GM19240 (cell line): Measurements from ENCODE around the gene NPAS3.

Source experiments
- DNase-seq: peaks from one replicate; pipeline ENCODE4 v3.0.0; 2011; ENCODE audit warnings: low spot score; ENCODE audit not compliant: insufficient read length

The NPAS3 gene

DNA sequence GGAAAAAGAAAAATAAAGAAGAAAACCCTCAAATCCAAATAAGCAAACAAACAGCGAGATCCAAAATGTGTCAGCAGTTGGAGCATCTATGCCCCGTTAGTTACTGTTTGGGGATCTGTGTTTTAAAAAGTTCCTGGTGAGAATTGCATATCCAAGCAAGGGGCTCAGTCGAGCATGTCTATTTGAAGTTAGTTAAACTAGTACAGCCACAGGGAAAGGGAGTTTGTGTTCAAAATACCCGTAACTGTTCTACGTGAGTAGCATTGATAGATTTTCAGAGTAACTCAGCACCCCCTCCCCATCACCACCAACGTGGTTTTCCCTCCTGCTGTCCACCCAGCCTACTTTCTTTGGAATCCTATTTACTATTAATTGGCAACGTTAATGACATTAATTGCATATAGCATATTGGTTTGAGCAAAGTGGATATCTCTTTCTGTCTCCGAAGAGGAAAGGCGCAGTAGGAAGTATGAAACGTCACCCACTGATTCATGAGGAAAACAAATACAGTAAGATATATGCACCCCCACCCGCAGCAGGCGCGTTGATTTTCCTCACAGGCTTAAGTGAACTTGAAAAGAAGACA lies 1.5 kb downstream of the NPAS3 start:
- no peak for DNase-seq

DNA sequence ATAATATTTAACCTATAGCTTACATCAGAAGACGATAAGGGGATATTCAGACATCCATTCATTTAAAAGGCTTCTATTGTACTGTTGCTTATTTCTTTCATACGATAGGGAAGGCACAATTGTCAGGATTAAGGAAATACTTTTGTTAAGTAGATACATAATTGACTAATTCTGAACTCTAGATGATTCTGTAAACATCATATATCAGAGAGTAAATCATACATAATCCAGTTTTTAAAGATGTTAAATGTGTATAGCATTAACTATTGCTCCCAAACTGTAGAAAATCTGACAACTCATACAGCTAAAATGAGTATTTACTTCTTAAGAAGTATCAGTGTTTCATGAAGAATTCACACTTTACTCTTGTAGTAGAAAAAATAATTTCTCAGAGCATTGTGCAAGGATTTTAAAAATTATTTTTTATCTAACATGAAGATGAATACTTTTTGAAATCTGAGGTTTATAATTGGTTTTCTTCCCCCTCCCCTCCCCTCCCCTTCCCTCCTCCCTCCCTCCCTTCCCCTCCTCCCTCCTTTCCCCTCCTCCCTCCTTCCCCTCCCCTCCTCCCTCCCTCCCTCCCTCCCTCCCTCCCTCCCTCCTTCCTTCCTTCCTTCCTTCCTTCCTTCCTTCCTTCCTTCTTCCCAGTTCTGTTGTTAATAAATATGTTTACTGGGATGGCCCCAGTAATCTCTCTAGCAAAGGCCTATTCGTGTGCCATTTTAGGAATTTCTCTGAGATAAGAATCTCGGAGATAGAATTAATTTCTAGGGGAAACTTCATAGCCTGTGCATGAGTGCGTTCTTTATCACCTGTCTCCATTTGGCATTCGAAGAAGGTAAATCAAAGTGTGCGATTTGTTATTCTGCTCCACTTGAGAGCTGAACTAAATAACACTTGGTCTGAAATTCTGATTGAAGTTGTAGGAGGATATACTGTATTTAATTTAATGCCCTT lies 2.3 kb downstream of the NPAS3 start:
- no peak for DNase-seq

DNA sequence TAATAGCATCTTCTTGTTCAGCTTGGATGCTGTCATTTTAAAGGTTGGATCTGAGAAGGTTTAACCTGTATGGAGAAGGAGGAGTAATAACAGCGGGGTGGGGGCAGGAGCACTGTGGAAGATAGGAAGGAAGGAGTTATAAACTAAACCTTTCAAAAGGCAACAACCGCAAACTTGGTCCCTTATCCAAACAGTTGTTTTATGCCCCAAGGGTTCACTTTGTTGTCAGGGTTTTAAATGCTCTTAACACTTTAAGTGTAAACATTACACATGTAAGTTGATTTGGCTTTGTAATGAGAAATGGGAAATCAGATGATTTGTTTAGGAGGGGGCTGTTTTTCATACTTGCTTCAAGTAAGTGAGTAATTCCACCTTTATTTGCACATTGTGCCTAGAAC lies 3.0 kb downstream of the NPAS3 start:
- no peak for DNase-seq

DNA sequence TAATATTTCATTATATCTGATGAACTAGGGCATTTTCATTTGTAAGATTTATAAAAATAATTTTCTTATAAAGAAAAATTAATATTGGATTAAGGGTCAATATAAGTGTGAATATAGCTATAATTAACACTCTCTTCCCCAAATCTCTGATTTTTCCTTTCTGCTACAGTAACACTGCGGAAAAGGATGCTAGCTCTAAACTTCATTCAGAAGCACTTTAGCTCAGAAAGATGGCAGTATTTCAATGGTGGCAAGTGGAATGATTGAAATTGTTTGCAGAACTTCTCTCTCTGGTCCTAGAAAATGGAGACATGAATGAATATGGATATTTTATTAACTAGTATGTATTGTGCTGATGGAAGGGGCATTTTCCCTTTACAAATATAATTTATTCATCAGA lies 8.4 kb downstream of the NPAS3 start:
- no peak for DNase-seq

DNA sequence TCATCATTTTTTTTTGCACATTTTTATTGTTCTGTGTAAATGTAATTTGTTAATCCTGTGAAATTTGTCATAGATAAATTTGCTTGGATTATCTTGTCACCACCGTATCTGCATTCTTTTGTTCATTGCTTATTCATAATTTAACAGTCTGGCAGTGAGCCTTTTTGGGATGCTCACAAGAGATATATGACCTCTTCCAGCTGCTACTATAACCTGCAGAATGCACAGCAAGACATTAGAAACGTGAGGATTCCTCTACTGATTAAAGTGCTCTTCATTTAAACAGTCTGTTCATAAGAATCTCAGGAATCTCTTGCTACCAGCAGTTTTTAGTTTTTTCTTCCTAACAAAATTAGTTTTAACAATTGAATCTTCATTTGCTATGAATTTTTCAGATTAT lies 9.1 kb downstream of the NPAS3 start:
- no peak for DNase-seq

DNA sequence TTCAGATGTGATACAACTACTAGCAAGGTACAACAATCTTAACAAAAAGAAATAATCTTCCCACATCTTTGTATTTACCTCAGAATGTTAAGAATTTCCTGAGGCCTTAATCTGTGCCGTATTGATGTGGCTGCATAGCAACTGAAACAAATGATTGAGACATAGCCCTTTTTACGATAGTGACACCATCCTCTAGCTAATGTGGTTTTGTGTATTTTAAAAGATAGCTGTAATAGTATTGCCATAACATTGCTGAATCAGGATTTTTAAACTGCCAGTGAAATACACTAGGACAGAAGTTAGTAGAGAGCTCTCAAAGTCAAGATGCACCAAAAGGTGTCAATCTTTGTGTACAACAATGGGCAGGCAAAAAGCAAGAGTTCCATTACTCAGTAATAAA lies 11.9 kb downstream of the NPAS3 start:
- no peak for DNase-seq

DNA sequence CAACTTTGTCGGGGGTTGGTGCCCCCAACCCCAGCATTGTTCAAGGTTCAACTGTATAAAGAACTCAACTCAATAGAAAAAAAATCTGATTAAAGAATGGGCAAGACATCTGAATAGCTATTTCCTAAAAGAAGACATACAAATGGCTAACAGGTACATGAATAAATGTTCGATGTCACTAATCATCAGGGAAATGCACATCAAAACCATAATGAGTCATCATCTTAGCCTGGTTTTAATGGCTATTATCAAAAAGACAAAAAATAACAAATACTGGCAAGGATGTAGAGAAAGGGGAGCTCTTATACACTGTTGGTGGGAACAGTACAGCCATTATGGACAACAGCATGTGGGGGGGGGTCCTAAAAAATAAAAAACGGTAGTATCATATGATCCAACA lies 28.7 kb downstream of the NPAS3 start:
- DNase-seq = no peak

DNA sequence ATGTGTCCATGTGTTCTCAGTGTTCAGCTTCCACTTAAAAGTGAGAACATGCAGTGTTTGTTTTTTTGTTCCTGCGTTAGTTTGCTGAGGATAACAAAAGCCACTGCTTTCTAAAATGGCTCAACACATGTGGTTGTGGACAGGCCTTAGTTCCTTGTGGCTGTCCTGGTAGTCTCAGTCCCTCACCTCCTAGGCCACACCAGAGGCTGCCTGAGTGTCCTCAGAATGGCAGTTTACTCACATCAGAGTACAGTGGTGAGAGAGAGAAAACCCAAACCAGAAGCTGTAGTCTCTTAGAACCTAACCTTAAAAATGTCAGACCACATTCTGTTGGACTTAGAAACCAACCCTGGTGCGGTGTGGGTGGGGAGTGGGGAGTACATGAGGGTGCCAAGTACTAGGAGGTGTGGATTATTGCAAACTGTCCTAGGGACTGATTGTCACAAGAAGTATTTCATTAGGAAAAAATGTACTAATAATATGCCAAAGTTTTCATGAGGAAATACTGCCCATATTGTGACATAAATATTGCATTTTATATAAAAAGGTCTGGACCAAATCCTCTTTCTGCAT lies 30.4 kb downstream of the NPAS3 start:
- DNase-seq = no peak

DNA sequence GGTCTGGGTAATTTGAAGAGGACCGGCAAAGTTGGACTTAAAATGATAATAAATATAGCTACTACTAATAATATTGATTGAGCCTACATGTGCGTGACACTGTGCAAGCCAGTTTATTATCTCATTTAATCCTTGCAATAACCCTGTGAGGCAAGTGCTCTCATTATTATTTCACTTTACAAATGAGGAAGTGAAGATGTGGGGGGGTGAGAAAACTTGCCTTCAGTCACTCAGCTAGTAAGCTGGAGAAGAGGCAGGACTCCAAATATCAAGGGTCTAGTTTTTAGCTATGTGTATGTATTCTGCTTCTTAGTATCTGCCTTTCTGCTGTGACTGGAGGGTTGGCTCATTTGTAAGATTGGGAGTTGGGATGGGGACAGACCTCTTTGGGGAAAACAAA lies 39.2 kb downstream of the NPAS3 start:
- no peak for DNase-seq

DNA sequence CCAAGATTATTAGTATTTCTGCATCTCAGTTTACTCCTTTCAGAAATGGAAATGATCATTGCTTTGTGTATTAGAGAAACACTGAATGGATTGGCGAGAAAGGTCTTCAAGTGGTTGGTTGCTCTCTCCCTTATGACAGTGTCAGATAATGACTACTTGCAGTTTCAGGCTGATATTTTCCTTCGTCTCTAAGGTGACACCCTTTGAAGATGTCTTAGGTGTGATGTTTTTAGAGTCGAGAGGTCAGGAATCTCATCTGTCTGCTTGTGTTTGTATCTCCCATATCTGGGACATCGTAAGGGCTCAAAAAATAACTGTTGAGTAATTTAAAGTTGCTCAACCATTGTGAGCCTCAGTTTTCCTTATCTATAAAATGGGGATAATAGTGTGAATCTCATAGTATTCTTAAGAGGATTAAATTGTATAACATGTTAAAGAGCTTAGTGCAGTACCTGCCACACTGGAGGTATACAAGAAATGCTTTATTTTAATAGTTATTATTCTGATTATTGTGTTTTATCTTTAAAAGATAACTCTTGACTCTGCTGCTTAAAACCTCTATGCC lies 40.1 kb downstream of the NPAS3 start:
- no peak for DNase-seq

DNA sequence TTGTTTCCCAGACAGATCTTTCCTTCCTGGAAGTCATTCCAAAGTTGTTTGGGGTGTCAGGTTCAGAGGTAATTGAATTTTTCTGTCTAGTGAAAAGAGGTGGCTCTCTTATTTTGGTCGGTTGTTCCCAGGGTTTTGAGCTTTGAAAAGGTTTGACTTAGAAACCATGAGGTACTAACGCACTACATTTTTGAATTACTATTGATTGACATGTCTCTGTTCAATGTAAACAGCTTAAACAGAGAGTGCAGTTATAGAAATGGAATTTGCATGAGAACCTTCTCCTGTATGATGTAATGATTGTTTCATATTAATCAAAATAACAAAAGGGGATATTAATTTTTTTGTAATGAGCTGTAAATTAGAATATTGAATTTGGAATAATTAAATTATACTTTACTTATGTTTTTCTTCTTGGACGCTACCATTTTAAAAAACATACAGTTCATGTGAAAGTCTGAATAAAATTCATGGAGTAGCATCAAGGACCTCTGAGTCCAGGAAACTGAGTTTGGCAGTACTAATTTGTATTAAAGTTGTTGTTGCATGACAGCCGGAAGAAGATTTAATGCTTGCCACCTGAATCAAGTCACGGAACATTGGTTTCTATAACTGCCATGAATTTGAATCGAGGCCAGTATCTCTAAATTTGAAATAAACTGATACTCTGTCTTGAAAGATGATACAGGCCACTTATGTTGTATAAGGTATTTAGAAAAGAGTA lies 41.7 kb downstream of the NPAS3 start:
- no peak for DNase-seq

DNA sequence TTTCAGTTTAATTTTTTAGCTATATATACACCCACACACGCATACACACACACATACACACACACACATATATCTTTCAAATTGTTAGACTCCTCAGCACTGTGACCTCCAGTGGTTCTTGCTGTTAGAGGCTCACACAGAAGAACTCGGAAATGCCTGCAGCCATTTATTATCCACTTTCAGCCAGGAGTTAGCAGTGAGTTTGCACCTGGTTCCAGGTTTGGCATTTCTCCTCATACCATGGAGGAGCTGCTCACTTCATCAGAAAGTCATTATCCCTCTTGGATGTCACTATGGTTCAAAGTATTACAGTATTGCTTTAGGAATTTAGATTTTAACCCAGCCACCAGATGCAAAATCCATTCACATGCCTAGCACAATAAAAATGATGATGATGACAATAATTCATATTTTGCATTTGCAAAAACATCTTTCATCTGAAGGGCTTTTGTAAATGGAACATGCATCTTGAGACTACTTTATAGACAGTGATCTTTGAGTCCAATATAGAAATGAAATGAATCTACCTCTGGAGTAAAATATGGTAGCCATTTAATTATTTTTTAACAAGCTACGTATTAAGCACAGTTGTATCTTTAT lies 42.3 kb downstream of the NPAS3 start:
- no peak for DNase-seq

DNA sequence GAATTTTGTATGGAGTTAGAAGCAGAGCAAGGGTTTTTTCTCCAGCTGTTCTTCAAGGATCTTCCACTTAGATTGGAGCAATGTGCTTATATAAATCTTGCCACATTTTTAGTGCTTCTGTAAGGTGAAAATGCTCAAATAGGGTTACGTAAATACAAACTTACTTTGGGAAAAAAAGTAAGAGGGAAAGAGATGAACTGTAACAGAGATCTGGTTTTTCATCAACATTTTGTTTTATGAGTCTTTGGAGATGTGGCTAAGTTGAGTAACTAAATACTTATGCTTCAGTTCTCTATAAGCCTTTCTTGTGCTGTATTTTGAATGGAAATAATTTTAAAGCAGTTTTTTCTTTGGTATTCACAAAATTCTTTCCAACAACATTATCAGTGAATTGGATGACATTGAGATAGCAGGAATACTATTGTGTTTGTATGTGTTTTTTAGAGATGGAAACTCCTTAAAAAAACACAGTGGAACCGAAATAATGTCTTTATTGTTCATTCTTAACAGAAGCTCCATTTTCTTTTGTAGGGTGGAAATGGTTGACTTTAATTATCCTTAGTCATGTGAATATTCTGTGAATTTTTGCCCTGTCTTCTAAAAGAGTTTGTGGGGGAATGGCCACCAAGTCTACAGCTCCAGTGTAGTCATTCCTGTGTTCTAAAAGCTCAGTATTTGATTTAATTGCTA lies 45.7 kb downstream of the NPAS3 start:
- DNase-seq = no peak

DNA sequence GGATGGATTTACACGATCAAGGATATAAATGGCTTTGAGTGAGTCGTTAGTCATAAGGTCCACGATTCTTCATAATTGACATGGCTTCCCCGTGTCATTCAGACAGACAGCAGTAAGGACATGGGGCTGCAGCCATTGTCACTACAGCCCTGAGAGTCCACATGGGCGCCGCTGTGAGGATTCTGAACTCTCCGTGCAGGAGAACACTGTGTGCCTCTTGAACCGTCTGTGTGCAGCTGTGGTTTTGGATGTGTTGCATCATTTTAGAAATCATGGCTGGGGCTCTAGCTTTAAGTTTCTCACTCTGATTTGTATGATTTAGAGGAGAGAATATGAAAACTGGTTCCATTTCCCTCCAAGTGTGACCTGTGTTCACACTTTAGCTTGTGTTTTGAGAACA lies 47.2 kb downstream of the NPAS3 start:
- DNase-seq = no peak

DNA sequence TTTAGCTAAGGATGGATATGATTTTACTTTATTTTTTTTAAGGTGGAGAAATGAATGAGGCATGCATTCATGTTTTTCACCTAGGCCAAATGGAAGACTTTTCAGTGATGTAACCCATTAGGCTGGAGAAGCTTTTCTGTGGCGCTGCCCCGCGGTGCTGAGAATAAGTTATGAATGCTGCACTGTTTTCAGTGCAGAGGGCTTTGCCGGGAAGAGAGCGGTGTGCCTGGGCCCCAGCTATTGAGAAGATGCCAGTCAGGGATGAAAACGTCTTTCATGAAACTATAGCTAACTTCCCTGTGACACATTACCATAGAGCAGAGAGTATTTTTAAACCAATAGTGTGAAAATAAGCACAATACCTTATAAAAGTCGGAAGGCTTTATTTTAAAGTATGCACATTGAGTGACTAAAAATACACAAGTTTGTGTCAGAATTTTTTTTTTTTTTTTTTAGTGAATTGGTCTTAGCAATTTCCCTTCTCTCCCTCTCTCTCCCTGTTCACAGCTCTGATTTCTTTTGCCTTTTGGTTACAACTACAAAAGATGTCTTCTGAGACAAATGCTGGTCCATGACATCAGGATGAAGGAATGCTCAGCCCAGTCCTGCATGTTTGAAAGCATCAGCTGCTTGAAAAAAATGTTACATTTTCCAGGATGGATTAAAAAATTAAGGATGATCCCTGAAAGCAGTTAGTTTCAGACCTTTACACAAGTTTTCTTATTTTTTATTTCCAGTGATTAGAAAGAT lies 48.3 kb downstream of the NPAS3 start:
- DNase-seq = no peak

DNA sequence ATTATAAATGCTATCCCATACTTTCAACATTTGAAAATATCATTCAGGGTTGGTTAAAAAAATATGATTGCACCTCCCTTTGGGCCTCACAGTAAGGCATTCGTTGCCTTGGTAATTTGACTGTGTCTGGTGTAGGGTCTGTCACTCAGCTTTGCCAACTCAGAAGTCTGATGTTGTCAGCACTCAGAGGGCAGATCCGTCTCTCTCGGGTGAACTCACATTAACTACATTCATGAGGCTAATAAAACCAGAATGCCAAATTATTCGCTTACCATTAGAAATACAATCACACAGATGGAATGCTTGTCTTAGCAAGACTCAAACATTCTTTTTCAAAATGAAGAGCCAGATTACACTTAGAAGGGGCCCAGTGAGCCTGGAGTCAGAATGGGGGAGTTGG lies 53.0 kb downstream of the NPAS3 start:
- no peak for DNase-seq

DNA sequence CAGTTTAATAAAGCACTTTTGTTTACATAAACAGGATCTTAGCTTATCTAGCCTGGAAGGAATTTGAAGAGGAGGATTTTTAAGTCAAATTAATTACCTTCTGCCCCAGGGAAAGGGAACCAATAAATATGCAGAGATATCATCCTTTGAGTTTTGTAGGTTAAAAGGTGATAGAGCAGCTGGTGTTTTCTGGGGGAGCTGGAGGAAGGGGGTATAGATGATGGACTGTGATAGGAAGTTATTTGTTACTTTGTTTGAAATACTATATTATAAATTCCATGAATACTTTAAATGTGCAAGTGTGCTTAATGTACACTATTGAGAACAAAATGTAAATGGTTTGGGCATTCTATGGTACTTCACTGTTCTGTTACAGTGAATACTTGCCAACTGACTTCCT lies 55.2 kb downstream of the NPAS3 start:
- DNase-seq = no peak

DNA sequence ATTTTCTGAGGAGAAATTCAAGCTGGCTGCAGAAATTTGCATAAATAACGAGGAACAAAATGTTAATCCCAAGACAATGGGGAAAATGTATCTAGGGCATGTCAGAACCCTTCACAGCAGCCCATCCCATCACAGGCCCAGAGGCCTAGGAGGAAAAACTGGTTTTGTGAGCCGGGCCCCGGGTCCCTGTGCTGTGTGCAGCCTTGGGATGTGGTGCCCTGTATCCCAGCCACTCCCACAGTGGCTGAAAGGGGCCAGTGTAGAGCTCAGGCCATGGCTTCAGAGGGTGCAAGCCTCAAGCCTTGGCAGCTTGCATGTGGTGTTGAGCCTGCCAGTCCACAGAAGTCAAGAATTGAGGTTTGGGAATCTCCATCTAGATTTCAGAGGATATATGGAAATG lies 57.7 kb downstream of the NPAS3 start:
- DNase-seq = no peak

DNA sequence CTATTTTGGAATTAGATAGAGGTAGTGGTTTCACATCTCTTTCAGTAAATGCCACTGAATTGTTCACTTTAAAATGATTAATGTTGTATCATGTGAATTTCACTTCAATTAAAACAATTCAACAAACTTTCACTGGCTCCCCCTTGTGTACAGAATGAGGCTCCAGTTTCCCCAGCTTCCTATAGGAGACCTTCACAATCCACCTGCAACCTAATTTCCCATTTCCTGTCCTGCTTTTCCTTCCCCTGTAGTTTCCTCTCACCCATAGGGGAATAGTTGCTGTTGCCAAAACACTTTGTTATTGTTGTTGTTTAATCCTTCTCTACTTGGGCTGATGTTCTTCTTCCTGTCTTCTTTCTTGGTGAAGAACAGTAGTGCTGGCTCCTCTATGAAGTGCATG lies 59.8 kb downstream of the NPAS3 start:
- DNase-seq = no peak

DNA sequence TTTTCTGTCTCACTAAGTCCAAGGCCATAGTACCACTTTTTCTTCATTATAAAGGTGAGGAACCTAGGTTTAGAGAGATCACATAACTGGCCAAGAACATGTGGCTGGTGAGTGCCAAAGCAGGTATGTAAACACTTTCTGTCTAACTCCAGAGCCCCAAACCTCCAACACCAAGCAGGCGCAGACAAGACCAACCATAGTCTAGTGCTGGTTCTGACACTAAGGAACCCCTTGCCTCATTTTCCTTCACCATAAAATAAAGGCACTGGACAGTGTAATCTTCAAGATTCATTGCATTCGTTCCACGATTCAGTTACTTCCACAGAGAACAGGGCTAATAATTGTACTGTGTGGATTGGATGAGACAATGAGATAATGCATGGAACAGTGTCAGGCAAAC lies 71.0 kb downstream of the NPAS3 start:
- DNase-seq = no peak
